ENCODE measurements around the gene IL20. TPM values are rescaled to one million over a fixed set of nuclear protein-coding genes. Genes with fewer than 3 reads are reported as not detected.

The IL20 gene
- polyA plus RNA-seq, 1 donor from 2014 or later = not detected

DNA sequence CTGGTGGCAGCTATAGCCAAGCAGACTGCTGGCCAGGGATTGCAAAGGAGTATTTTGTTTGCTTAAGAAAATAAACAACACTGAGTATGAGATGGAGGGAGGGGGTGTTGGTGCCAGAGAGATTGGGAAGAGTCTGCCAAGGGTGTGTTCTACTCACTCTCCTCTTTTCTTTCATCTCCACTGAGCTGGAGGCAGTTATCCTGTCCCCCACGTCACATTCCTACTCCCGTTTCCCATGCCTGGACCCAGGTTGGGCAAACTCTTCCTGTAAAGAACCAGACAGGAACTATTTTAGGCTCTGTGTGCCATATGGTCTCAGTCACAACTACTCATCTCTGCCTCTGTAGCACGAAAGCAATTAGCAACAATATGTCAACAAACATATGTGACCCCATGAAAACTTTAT, 30.4 kb downstream of the IL20 start:
- no peaks in the 10 kb centered on the region for H3K27me3 ChIP-seq (ENCODE audit: insufficient read depth, low read depth, low read length)
- no peaks in the 10 kb centered on the region for H4K20me1 ChIP-seq (ENCODE audit: insufficient read depth)
- H3F3A ChIP-seq (ENCODE audit: insufficient read depth, low read length, poor library complexity, severe bottlenecking) = no peaks in the 10 kb centered on the region
- TF ChIP-seq MXI1 (conservative IDR thresholded peaks at IDR 0.05; ENCODE audit: poor library complexity, severe bottlenecking) = no peak
- no peak for TF ChIP-seq EZH2 (IDR thresholded peaks at IDR 0.05; ENCODE audit: borderline replicate concordance, insufficient read depth, low read length, poor library complexity, severe bottlenecking)
- no peak for TF ChIP-seq POLR2AphosphoS5 (IDR thresholded peaks at IDR 0.05)
- no peak for TF ChIP-seq RAD21 (conservative IDR thresholded peaks at IDR 0.05)
- no peak for TF ChIP-seq SMC3 (conservative IDR thresholded peaks at IDR 0.05; ENCODE audit: poor library complexity)
- no peak for TF ChIP-seq TAF1 (IDR thresholded peaks at IDR 0.05; ENCODE audit: low read depth)
- TF ChIP-seq, protein P1, sequence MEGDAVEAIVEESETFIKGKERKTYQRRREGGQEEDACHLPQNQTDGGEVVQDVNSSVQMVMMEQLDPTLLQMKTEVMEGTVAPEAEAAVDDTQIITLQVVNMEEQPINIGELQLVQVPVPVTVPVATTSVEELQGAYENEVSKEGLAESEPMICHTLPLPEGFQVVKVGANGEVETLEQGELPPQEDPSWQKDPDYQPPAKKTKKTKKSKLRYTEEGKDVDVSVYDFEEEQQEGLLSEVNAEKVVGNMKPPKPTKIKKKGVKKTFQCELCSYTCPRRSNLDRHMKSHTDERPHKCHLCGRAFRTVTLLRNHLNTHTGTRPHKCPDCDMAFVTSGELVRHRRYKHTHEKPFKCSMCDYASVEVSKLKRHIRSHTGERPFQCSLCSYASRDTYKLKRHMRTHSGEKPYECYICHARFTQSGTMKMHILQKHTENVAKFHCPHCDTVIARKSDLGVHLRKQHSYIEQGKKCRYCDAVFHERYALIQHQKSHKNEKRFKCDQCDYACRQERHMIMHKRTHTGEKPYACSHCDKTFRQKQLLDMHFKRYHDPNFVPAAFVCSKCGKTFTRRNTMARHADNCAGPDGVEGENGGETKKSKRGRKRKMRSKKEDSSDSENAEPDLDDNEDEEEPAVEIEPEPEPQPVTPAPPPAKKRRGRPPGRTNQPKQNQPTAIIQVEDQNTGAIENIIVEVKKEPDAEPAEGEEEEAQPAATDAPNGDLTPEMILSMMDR (IDR thresholded peaks at IDR 0.05; ENCODE audit: poor library complexity, severe bottlenecking) = no peak
- TF ChIP-seq, protein P2, sequence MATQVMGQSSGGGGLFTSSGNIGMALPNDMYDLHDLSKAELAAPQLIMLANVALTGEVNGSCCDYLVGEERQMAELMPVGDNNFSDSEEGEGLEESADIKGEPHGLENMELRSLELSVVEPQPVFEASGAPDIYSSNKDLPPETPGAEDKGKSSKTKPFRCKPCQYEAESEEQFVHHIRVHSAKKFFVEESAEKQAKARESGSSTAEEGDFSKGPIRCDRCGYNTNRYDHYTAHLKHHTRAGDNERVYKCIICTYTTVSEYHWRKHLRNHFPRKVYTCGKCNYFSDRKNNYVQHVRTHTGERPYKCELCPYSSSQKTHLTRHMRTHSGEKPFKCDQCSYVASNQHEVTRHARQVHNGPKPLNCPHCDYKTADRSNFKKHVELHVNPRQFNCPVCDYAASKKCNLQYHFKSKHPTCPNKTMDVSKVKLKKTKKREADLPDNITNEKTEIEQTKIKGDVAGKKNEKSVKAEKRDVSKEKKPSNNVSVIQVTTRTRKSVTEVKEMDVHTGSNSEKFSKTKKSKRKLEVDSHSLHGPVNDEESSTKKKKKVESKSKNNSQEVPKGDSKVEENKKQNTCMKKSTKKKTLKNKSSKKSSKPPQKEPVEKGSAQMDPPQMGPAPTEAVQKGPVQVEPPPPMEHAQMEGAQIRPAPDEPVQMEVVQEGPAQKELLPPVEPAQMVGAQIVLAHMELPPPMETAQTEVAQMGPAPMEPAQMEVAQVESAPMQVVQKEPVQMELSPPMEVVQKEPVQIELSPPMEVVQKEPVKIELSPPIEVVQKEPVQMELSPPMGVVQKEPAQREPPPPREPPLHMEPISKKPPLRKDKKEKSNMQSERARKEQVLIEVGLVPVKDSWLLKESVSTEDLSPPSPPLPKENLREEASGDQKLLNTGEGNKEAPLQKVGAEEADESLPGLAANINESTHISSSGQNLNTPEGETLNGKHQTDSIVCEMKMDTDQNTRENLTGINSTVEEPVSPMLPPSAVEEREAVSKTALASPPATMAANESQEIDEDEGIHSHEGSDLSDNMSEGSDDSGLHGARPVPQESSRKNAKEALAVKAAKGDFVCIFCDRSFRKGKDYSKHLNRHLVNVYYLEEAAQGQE (IDR thresholded peaks at IDR 0.05; ENCODE audit: borderline replicate concordance) = no peak
- TF ChIP-seq EP300 (conservative IDR thresholded peaks at IDR 0.05; ENCODE audit: poor library complexity, severe bottlenecking) = no peak
- H3K9me3 ChIP-seq (ENCODE audit: low read length) = no peaks in the 10 kb centered on the region
- no peaks in the 10 kb centered on the region for H3K36me3 ChIP-seq (ENCODE audit: insufficient read depth, low read length)
- no peak overlapping the region for H3K4me3 ChIP-seq (ENCODE audit: low read length)
- no peak overlapping the region for H2AFZ ChIP-seq (ENCODE audit: low read depth, low read length)
- H3K27ac ChIP-seq (ENCODE audit: low read length) = no peak overlapping the region
- H3K9ac ChIP-seq (ENCODE audit: low read length) = no peak overlapping the region
- no peak overlapping the region for H3K4me2 ChIP-seq (ENCODE audit: low read length)
- no peaks in the 10 kb centered on the region for H3K9me2 ChIP-seq (ENCODE audit: insufficient read depth, low read length)
- no peaks in the 10 kb centered on the region for H3K79me2 ChIP-seq (replicated peaks; ENCODE audit: insufficient read depth, low read length)

DNA sequence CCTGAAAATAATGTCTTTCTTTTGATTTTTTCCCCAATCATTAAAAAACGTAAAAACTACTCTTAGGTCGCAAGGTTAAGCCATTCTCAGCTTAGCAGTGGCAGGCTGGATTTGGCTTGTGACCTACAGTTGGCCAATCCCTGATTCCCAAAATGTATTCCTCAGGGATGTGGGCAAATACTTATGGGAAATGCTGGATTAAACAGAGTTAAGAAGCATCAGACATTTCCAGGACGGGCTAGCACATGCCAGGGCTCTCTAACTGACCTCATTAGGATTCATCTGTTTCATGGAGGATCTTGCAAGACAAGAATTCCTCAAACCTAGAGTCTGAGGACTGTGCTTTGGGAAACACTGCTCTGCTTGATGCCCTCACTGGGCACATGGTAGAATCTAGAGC, 30.8 kb downstream of the IL20 start:
- no peaks in the 10 kb centered on the region for H3K79me2 ChIP-seq (replicated peaks; ENCODE audit: insufficient read depth, low read length)
- no peaks in the 10 kb centered on the region for H3K9me3 ChIP-seq (ENCODE audit: low read length)
- H3K36me3 ChIP-seq (ENCODE audit: insufficient read depth, low read length) = no peaks in the 10 kb centered on the region
- no peak overlapping the region for H3K4me3 ChIP-seq (ENCODE audit: low read length)
- H4K20me1 ChIP-seq (ENCODE audit: insufficient read depth) = no peaks in the 10 kb centered on the region
- H3K9me2 ChIP-seq (ENCODE audit: insufficient read depth, low read length) = no peaks in the 10 kb centered on the region
- H3K9ac ChIP-seq (ENCODE audit: low read length) = no peak overlapping the region
- TF ChIP-seq SMC3 (conservative IDR thresholded peaks at IDR 0.05; ENCODE audit: poor library complexity) (no peak), EP300 (conservative IDR thresholded peaks at IDR 0.05; ENCODE audit: poor library complexity, severe bottlenecking) (no peak), TAF1 (IDR thresholded peaks at IDR 0.05; ENCODE audit: low read depth) (no peak), EZH2 (IDR thresholded peaks at IDR 0.05; ENCODE audit: borderline replicate concordance, insufficient read depth, low read length, poor library complexity, severe bottlenecking) (no peak), POLR2AphosphoS5 (IDR thresholded peaks at IDR 0.05) (no peak), MXI1 (conservative IDR thresholded peaks at IDR 0.05; ENCODE audit: poor library complexity, severe bottlenecking) (no peak), RAD21 (conservative IDR thresholded peaks at IDR 0.05) (no peak)
- TF ChIP-seq, protein P2 (IDR thresholded peaks at IDR 0.05; ENCODE audit: borderline replicate concordance) = no peak
- TF ChIP-seq, protein P1 (IDR thresholded peaks at IDR 0.05; ENCODE audit: poor library complexity, severe bottlenecking) = no peak
- no peak overlapping the region for H2AFZ ChIP-seq (ENCODE audit: low read depth, low read length)
- no peak overlapping the region for H3K4me2 ChIP-seq (ENCODE audit: low read length)
- H3K27ac ChIP-seq (ENCODE audit: low read length) = no peak overlapping the region
- H3F3A ChIP-seq (ENCODE audit: insufficient read depth, low read length, poor library complexity, severe bottlenecking) = no peaks in the 10 kb centered on the region
- H3K27me3 ChIP-seq (ENCODE audit: insufficient read depth, low read depth, low read length) = no peaks in the 10 kb centered on the region
